HepG2 (cell line): Measurements from ENCODE around the gene NME4. TPM values are rescaled to one million over a fixed set of nuclear protein-coding genes. Genes with fewer than 3 reads are reported as not detected.

Experiments
- BATF2 ChIP-seq: sonication (generic); formaldehyde crosslinking; IDR thresholded peaks from 2 replicates; pipeline ENCODE4 v1.8.0; 2022; ENCODE audit warnings: mild to moderate bottlenecking, missing genetic modification reagents, moderate library complexity
- CHCHD3 ChIP-seq: sonication (generic); formaldehyde crosslinking; IDR thresholded peaks from 2 replicates; pipeline ENCODE4 v1.8.0; 2022; ENCODE audit warnings: mild to moderate bottlenecking, missing genetic modification reagents, moderate library complexity
- CREB1 ChIP-seq, 2 experiments: fragments of 450-650 bp in 1 of 2; IDR thresholded peaks; 2 replicates each; pipeline ENCODE4 v1.6.1; 2016 to 2017; ENCODE audit warnings: control low read depth in 1 of 2, mild to moderate bottlenecking in 1 of 2, missing compliant biosample characterization in 1 of 2, missing genetic modification characterization in 1 of 2
- HOXA5 ChIP-seq: sonication (generic); formaldehyde crosslinking; IDR thresholded peaks from 2 replicates; pipeline ENCODE4 v1.4.0; 2020; ENCODE audit warnings: missing genetic modification reagents
- MYPOP ChIP-seq: sonication (generic); formaldehyde crosslinking; IDR thresholded peaks from 2 replicates; pipeline ENCODE4 v1.8.1; 2023; ENCODE audit warnings: mild to moderate bottlenecking, moderate library complexity, missing genetic modification reagents
- NAIF1 ChIP-seq: sonication (generic); formaldehyde crosslinking; IDR thresholded peaks from 2 replicates; pipeline ENCODE4 v1.5.0; 2020; ENCODE audit warnings: mild to moderate bottlenecking, missing genetic modification reagents, borderline replicate concordance
- NFYC ChIP-seq: IDR thresholded peaks from 2 replicates; pipeline ENCODE4 v1.6.1; 2016; ENCODE audit warnings: missing genetic modification reagents, missing compliant biosample characterization
- RNF2 ChIP-seq: fragments of 450-650 bp; conservative IDR thresholded peaks from 2 replicates; pipeline ENCODE4 v1.6.1; 2016; ENCODE audit warnings: low read depth
- UBTF ChIP-seq: sonication (generic); formaldehyde crosslinking; IDR thresholded peaks from 2 replicates; pipeline ENCODE4 v1.4.0; 2020; ENCODE audit warnings: mild to moderate bottlenecking, missing genetic modification reagents
- ZNF362 ChIP-seq: sonication (generic); formaldehyde crosslinking; IDR thresholded peaks from 2 replicates; pipeline ENCODE4 v1.4.0; 2020; ENCODE audit warnings: missing genetic modification reagents, mild to moderate bottlenecking, borderline replicate concordance
- ZNF512B ChIP-seq: sonication (generic); formaldehyde crosslinking; IDR thresholded peaks from 2 replicates; pipeline ENCODE4 v1.5.1; 2020; ENCODE audit warnings: missing genetic modification reagents, mild to moderate bottlenecking, borderline replicate concordance
- ZNF644 ChIP-seq: IDR thresholded peaks from 2 replicates; pipeline ENCODE4 v1.6.1; 2016; ENCODE audit warnings: low read depth
- ZNF766 ChIP-seq: sonication (generic); formaldehyde crosslinking; IDR thresholded peaks from 2 replicates; pipeline ENCODE4 v1.5.0; 2020; ENCODE audit warnings: missing genetic modification reagents, borderline replicate concordance
- ZNF775 ChIP-seq: sonication (generic); formaldehyde crosslinking; IDR thresholded peaks from 2 replicates; pipeline ENCODE4 v1.4.0; 2020; ENCODE audit warnings: missing genetic modification reagents, mild to moderate bottlenecking, moderate library complexity, borderline replicate concordance
- ZNF777 ChIP-seq: sonication (generic); formaldehyde crosslinking; IDR thresholded peaks from 2 replicates; pipeline ENCODE4 v1.4.0; 2020; ENCODE audit warnings: missing genetic modification reagents
- polyA plus RNA-seq, 8 experiments: library from polyadenylated mRNA; depleted of rRNA in 3 of 8; stranded (reverse) in 7 of 8; unstranded in 1 of 8; fragments of >200 nt; fragmentation: Illumina TruSeq in 4 of 8; extraction: Trizol in 4 of 8; gene quantifications; 2 replicates each; pipeline versions ENCODE4 v1.2.1 to v1.2.3, GENCODE V29; 2011 to 2016; ENCODE audit warnings: low read depth in 4 of 8, missing spikeins in 1 of 8, mixed read lengths in 1 of 8; ENCODE audit not compliant: insufficient read depth in 1 of 8
- total RNA-seq, 5 experiments: library from RNA; depleted of rRNA; stranded (reverse); fragments of >200 nt; fragmentation: Illumina TruSeq; extraction: Trizol; gene quantifications; 2 replicates each; pipeline ENCODE4 v1.2.3, GENCODE V29; 2016; ENCODE audit warnings: low read depth in 1 of 5

The NME4 gene
- total and polyA plus RNA-seq, 2 of the 13 experiments (the other 11 are each of a cell fraction or from before 2014, with no cell fraction given): 121 to 263 TPM

- TF ChIP-seq CREB1 (IDR thresholded peaks at IDR 0.05): peak; percentile 89
- TF ChIP-seq CREB1 (CRISPR knock-in tag; IDR thresholded peaks at IDR 0.05): peak; percentile 72; the same call in 1 of the 2 replicates
- TF ChIP-seq ZNF766 (CRISPR knock-in tag): peak; percentile 95
- peak; percentile 87 for TF ChIP-seq HOXA5
- peak; percentile 46; the same call in 1 of the 2 replicates for TF ChIP-seq ZNF775 (CRISPR knock-in tag)
- 0 out of 2 replicates have a peak, but pooled peaks have one; percentile 39 for TF ChIP-seq BATF2 (CRISPR knock-in tag)
- no peak for TF ChIP-seq CHCHD3 (CRISPR knock-in tag)
- TF ChIP-seq NFYC: peak; percentile 17; the same call in 1 of the 2 replicates
- peak; percentile 88; the same call in 1 of the 2 replicates for TF ChIP-seq NAIF1 (CRISPR knock-in tag)
- no peak; the same call in 1 of the 2 replicates for TF ChIP-seq ZNF512B
- 0 out of 2 replicates have a peak, but pooled peaks have one; percentile 16 for TF ChIP-seq ZNF362 (CRISPR knock-in tag)
- no peak for TF ChIP-seq ZNF644 (CRISPR knock-in tag)
- peak; percentile 81; the same call in 1 of the 2 replicates for TF ChIP-seq UBTF (CRISPR knock-in tag)
- peak; percentile 80; the same call in 1 of the 2 replicates for TF ChIP-seq MYPOP
- TF ChIP-seq ZNF777 (CRISPR knock-in tag): peak; percentile 84
- TF ChIP-seq RNF2: peak; percentile 79
Measured at GRCh38 chr16:425082-425718, 28.2 kb downstream of the NME4 start, which contains the start of gene RAB11FIP3 (continued).
